Astrocyte (in vitro differentiated cells and primary cell): ENCODE data around the gene ITFG2.

Source experiments
- CTCF ChIP-seq: IDR thresholded peaks from 2 replicates; pipeline ENCODE4 v1.5.1; 2011; ENCODE audit warnings: low read depth, mild to moderate bottlenecking, inconsistent platforms, low read length, moderate library complexity; ENCODE audit not compliant: insufficient read depth
- EZH2 ChIP-seq: IDR thresholded peaks from 2 replicates; pipeline ENCODE4 v1.6.1; 2012; ENCODE audit warnings: mild to moderate bottlenecking, low read length, inconsistent platforms; ENCODE audit not compliant: insufficient read depth

- TF ChIP-seq CTCF (peak; percentile 87), EZH2 (no peak)
Measured at GRCh38 chr12:2783936-2784600, 28.4 kb upstream of the ITFG2 start.
